OCI-LY3 (cell line): ENCODE results near the gene STAT3.

ENCODE experiments used
- CTCF ChIP-seq: fragments of 200-600, 300-600 bp; sonication (generic); IDR thresholded peaks from 2 replicates; pipeline ENCODE4 v1.5.1; 2014; ENCODE audit warnings: antibody characterized with exemption, low read length, low read depth
- EZH2phosphoT487 ChIP-seq: fragments of 200-600 bp; shearing (Covaris generic); IDR thresholded peaks from 2 replicates; pipeline ENCODE4 v1.6.1; 2018; ENCODE audit warnings: antibody characterized with exemption, mixed run types, low read depth

- TF ChIP-seq CTCF (no peak), EZH2phosphoT487 (no peak)
Measured at GRCh38 chr17:42279776-42280630, 108.2 kb downstream of the STAT3 start.
